Body of pancreas (tissue), 4 donors: ENCODE data around the gene APBA1. TPM values are rescaled to one million over a fixed set of nuclear protein-coding genes. Genes with fewer than 3 reads are reported as not detected.

Experiments
- ATAC-seq: fragments of 150-250 bp; one replicate; pipeline ENCODE4 v1.9.1; 2016
- DNase-seq, 4 donors: peaks; one replicate each; pipeline ENCODE4 v3.0.0-alpha.2; 2019
- H3K27ac ChIP-seq, 4 donors: fragments of 200-600 bp; sonication (generic); 1 replicate in 3 of 4; 2 replicates in 1 of 4; pipeline versions ENCODE4 v1.5.1 to v1.6.1; 2016 to 2019; ENCODE audit warnings: mild to moderate bottlenecking in 1 of 4, mixed read lengths in 1 of 4, moderate library complexity in 1 of 4
- H3K27me3 ChIP-seq, 2 donors: fragments of 200-600 bp; sonication (generic); one replicate each; pipeline ENCODE4 v1.6.0; 2016; ENCODE audit warnings: mild to moderate bottlenecking in 1 of 2
- H3K36me3 ChIP-seq, 2 donors: fragments of 200-600 bp; sonication (generic); replicated peaks in 1 of 2; 2 replicates each; pipeline ENCODE4 v1.5.1; 2016; ENCODE audit warnings: low read depth in 2 of 2; ENCODE audit not compliant: insufficient read depth in 1 of 2
- H3K4me1 ChIP-seq: fragments of 200-600 bp; sonication (generic); one replicate; pipeline ENCODE4 v1.6.0; 2016
- H3K4me3 ChIP-seq, 2 donors: fragments of 200-600 bp; sonication (generic); 1 replicate in 1 of 2; 2 replicates in 1 of 2; pipeline ENCODE4 v1.5.1; 2016 to 2019
- H3K9me3 ChIP-seq, 3 donors: fragments of 200-600 bp; sonication (generic); 1 replicate in 2 of 3; 2 replicates in 1 of 3; pipeline ENCODE4 v1.5.1; 2016
- POLR2A ChIP-seq, 3 donors: fragments of 450-650 bp; IDR thresholded peaks; one replicate each; pipeline ENCODE4 v1.6.1; 2016; ENCODE audit warnings: antibody characterized with exemption in 3 of 3, mild to moderate bottlenecking in 2 of 3
- WGBS, 2 donors: methylation state at CpG; one replicate each; pipeline ENCODE4 v1.1.5; 2017; 5-methylcytosine and 5-hydroxymethylcytosine counted together
- intact Hi-C: fragments of 100-400 bp; cut with DNase I; formaldehyde crosslinking; loops from one replicate; pipeline ENCODE4 v1.15.1; 2023
- total RNA-seq, 2 donors: library from RNA; depleted of rRNA; stranded (reverse); fragments of >200 nt; gene quantifications; one replicate each; pipeline ENCODE4 v1.1.0, GENCODE V29; 2016
- TF ChIP-seq, protein P1 (sequence below), 7 experiments: fragments of 450-650 bp in 4 of 7; fragments of 200-600 bp in 3 of 7; sonication (generic) in 3 of 7; IDR thresholded peaks; one replicate each; pipeline ENCODE4 v1.5.1; 2016 to 2019; ENCODE audit warnings: antibody characterized with exemption in 7 of 7

APBA1 gene
- total RNA-seq, 2 donors from 2014 or later: 3.3 to 3.6 TPM

DNA sequence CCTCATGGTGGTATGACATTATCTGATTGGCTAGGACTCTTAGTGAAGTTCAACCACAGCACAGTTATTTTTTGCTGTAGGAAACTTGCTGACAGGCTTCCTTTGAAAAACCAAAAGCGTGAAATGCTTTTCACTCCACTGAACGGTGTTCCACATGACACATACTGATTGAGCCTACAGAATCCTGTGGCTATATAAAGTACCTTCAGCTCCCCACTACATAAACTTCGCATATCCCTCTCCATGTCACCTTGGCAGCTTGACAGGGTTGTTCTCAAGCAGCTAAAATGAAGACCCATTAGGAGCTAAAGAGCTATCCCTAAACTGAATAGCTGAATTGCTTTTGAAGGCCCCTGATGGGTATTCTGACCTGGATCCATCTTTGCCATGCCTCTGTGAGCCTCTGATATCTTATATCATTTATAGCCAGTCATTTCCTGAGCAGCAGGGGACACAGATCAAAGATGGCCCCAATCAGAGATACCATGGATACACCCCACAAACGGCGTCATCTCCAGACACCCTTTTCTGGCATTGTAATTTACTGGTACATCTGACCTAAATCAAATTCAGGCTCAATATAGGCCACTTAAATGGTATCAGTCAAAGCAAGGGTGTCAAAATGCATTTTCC is 91.5 kb downstream of the APBA1 start:
- WGBS, 2 donors: 79 to 88% methylated on average over 5 of the region's 5 CpGs
- intact Hi-C loops: no loop called here
- Histone ChIP-seq H3K27me3 (no peaks in the 10 kb centered on the region), H3K9me3 (no peaks in the 10 kb centered on the region), H3K27ac (no peak overlapping the region), H3K4me1 (peaks cover 11% of the 10 kb centered on the region), H3K36me3 (no peaks in the 10 kb centered on the region), H3K4me3 (no peak overlapping the region)
- no peak for DNase-seq
- no peak for ATAC-seq
- TF ChIP-seq, protein P1, sequence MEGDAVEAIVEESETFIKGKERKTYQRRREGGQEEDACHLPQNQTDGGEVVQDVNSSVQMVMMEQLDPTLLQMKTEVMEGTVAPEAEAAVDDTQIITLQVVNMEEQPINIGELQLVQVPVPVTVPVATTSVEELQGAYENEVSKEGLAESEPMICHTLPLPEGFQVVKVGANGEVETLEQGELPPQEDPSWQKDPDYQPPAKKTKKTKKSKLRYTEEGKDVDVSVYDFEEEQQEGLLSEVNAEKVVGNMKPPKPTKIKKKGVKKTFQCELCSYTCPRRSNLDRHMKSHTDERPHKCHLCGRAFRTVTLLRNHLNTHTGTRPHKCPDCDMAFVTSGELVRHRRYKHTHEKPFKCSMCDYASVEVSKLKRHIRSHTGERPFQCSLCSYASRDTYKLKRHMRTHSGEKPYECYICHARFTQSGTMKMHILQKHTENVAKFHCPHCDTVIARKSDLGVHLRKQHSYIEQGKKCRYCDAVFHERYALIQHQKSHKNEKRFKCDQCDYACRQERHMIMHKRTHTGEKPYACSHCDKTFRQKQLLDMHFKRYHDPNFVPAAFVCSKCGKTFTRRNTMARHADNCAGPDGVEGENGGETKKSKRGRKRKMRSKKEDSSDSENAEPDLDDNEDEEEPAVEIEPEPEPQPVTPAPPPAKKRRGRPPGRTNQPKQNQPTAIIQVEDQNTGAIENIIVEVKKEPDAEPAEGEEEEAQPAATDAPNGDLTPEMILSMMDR (IDR thresholded peaks at IDR 0.05): no peak
- TF ChIP-seq POLR2A (IDR thresholded peaks at IDR 0.05): no peak

DNA sequence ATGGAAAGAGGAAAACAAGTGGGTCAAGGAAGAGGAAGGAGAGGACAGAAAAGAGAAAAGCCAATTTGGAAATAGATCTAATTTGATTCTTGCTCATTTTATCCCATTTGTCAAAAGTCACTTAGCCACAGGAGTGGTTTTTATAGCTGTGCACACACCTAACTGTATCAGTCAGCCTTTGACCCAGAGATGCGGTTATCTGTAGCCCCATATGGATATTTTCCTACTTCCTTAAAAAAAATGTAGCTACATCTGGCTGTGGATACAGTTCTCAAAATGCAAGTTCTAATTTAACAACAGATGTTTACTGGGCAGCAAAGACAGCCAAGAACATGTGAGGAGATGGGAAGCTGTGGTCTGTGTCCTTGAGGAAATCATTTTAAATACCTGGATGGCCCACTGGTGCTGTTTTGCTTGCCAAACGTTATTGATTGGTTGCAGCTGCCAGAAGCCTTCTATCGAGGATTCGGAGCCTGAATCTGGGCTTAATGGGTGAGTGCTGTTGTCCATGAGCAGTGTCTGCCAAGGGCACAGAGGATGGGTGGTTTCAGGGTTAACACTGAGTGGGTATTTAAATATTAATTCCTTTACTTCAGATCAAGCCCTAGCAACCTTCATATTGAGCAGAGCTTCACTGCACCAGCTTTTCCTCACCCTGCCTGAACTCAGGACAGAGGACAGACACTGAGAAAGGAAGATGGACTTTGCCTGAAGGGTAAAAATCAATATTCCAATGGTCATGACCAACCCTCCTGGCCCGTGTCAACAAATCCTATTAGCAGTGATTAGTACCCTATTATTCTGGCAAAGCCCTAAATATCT is 92.2 kb downstream of the APBA1 start:
- no peak for ATAC-seq
- Histone ChIP-seq H3K27ac (no peak overlapping the region), H3K4me1 (peaks cover 11% of the 10 kb centered on the region), H3K9me3 (no peaks in the 10 kb centered on the region), H3K4me3 (no peak overlapping the region), H3K36me3 (no peaks in the 10 kb centered on the region), H3K27me3 (no peaks in the 10 kb centered on the region)
- DNase-seq: peak in 1 of 4 donors; percentile 14
- intact Hi-C loops: no loop called here
- TF ChIP-seq, protein P1 (IDR thresholded peaks at IDR 0.05): no peak
- TF ChIP-seq POLR2A (IDR thresholded peaks at IDR 0.05): no peak
- 15 to 18% methylated on average over 5 of the region's 5 CpGs for WGBS, 2 donors

DNA sequence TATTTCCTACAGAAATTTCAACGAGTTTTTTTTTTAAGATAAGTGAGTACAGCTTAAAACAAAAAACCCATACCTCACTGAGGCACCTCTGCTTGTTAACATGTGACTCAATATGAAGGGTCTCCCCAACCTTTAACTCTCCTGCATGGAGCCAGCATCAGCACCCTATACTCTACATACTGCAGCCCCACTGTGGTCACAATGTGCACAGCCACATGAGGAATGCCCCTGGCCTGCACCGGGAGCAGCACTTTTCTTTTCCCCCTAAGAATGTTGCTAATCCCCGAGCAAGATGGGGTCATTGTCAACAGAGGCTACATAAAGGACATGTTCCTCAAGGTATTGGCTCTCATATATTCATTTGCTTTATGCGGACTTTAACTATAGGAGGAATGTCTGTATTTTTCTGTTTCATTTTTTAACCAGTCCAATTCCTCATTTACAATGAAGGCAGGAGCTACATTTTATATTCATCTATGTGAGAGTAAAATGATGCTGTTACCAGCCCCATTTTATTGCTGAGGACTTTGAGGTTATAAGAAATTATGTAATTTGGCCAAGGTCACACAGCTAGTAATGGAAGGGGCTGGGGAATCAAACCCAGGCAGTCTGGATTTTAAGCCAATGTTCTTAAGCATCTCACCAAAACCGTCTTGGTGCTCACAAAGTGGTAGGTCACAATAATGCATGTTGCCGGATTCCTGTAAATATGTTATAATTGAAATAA is 93.0 kb downstream of the APBA1 start:
- H3K9me3 ChIP-seq: no peaks in the 10 kb centered on the region
- intact Hi-C loops: no loop called here
- TF ChIP-seq, protein P1 (IDR thresholded peaks at IDR 0.05): no peak
- no peak for TF ChIP-seq POLR2A (IDR thresholded peaks at IDR 0.05)
- DNase-seq (no peak), ATAC-seq (no peak)
- H3K4me3 ChIP-seq: no peak overlapping the region
- H3K36me3 ChIP-seq: no peaks in the 10 kb centered on the region
- H3K27ac ChIP-seq: no peak overlapping the region
- no peaks in the 10 kb centered on the region for H3K27me3 ChIP-seq
- H3K4me1 ChIP-seq: peaks cover 11% of the 10 kb centered on the region
- WGBS, 2 donors: 83 to 88% methylated on average over 6 of the region's 6 CpGs

DNA sequence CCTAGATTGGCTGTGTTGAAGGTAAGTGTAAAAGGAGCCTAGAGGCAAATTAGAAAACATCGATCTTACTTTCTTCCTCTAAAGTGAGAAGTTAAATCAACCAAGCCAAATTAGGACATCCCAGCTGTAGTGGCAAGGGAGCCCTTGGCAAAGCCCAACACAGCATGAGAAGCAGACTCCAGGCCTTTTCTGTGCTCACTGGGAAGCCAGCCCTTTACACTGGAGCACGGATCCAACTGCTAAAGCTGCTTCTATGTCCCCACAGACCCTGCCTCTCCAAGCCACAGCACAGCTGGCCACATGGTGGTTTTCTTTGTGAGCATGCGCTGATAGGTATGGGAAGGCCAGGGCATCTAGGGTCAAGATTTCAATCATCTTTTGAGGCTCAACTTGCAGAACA is 94.1 kb downstream of the APBA1 start:
- ATAC-seq: no peak
- Histone ChIP-seq H3K4me1 (peaks cover 11% of the 10 kb centered on the region), H3K4me3 (no peak overlapping the region), H3K27me3 (no peaks in the 10 kb centered on the region), H3K9me3 (no peaks in the 10 kb centered on the region), H3K36me3 (no peaks in the 10 kb centered on the region), H3K27ac (no peak overlapping the region)
- intact Hi-C loops: no loop called here
- DNase-seq: no peak
- 83 to 90% methylated on average over 3 of the region's 3 CpGs for WGBS, 2 donors
- TF ChIP-seq, protein P1 (IDR thresholded peaks at IDR 0.05): no peak
- TF ChIP-seq POLR2A (IDR thresholded peaks at IDR 0.05): no peak
